Limb (tissue), 2 donors: Measurements from ENCODE around the gene COMMD7.
A peak's percentile ranks its signal among the peaks of the same experiment; 100 is the strongest.
"Not testable (repeated sequence)": the region's sequence is repeated elsewhere in the genome, so short reads cannot be mapped to it uniquely, and the experiment has no call there.

Experiments
- DNase-seq, 2 donors: peaks; one replicate each; pipeline ENCODE4 v3.0.0-alpha.2; 2016; ENCODE audit errors: extremely low spot score in 2 of 2

COMMD7 gene

GRCh38 chr20:32765230-32765875 is 22.1 kb upstream of the COMMD7 start:
- not testable (repeated sequence) for DNase-seq

GRCh38 chr20:32764005-32764960 is 21.0 kb upstream of the COMMD7 start:
- DNase-seq, result peak in 1 of 2 donors; percentile 40

- no peak for DNase-seq
Measured at GRCh38 chr20:32763202-32764004, 20.1 kb upstream of the COMMD7 start.

- DNase-seq, result no peak
Measured at GRCh38 chr20:32762754-32763201, 19.5 kb upstream of the COMMD7 start.

GRCh38 chr20:32761831-32762753 is 18.8 kb upstream of the COMMD7 start, which contains the start of gene DNMT3B:
TSS of gene DNMT3B (plus strand) at chr20:32762385. CDS start at chr20:32780324, 17,939 bp downstream.
- DNase-seq, result peak; percentile 75 to 91

GRCh38 chr20:32761417-32761830 is 18.2 kb upstream of the COMMD7 start:
- DNase-seq, result no peak

- DNase-seq, result no peak
Measured at GRCh38 chr20:32756156-32756555, 12.9 kb upstream of the COMMD7 start.

- DNase-seq, result no peak
Measured at GRCh38 chr20:32753731-32754130, 10.5 kb upstream of the COMMD7 start.

GRCh38 chr20:32752458-32753250 is 9.4 kb upstream of the COMMD7 start:
- DNase-seq, result no peak

- DNase-seq, result no peak
Measured at GRCh38 chr20:32751702-32752457, 8.6 kb upstream of the COMMD7 start.

- no peak for DNase-seq
Measured at GRCh38 chr20:32751293-32751692, 8.0 kb upstream of the COMMD7 start.

- DNase-seq, result no peak
Measured at GRCh38 chr20:32749914-32750637, 6.8 kb upstream of the COMMD7 start.

GRCh38 chr20:32742322-32743236 is 688 bp downstream of the COMMD7 start:
- peak in 1 of 2 donors; percentile 40 for DNase-seq

- DNase-seq, result no peak
Measured at GRCh38 chr20:32741151-32741550, 2.1 kb downstream of the COMMD7 start.

GRCh38 chr20:32737371-32738223 is 5.7 kb downstream of the COMMD7 start:
- DNase-seq, result no peak

- DNase-seq, result no peak
Measured at GRCh38 chr20:32731882-32732266, 11.4 kb downstream of the COMMD7 start.
